ENCODE data around the gene MSI2.

The MSI2 gene

DNA sequence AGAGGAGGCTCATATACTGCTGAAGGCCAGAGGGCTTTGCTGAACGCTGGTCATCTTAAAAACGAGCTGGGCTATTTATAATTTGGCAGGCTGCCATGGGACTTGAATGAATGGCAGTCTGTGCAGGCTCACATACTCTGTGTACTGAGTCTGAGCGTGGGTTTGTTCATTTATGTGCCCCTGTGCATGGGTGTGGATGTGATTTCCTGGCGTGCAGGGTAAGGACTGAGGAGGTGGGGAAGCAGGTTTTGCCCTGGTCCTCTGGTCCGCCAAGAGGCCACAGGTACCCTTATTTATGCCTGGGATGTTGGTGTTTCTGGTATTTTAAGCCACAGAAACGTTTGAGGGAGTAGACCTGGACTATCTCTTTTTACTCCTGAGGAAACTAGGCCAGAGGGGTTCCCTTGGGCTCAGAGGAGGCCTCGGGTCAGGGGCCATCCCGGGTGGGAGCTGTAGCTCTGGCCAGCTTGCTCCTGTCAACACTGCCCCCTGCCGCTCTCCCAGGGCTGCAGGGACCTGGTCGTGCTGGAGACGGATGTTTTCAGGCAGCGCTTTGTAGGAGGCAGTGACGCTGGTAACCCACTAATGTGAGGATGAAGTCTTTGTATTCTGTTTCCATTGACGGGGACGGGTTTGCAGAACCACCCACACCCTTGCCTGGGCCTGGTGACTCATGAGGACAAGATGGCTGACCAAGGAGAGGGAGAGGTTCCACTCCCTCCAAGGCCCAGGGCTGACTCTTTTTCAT, 184.4 kb downstream of the MSI2 start:
- H3K9me2 ChIP-seq (replicated peaks; ENCODE audit: insufficient read depth, low read length): no peaks in the 10 kb centered on the region
- no peak overlapping the region for H3K9ac ChIP-seq (ENCODE audit: low read length)
- no peaks in the 10 kb centered on the region for H3K27me3 ChIP-seq (ENCODE audit: low read length)
- H4K20me1 ChIP-seq (ENCODE audit: low read depth, low read length): no peaks in the 10 kb centered on the region; the same call in 1 of the 2 replicates
- no peaks in the 10 kb centered on the region for H3K9me3 ChIP-seq (ENCODE audit: insufficient read depth, low read length)
- no peak overlapping the region; the same call in 1 of the 2 replicates for H3K27ac ChIP-seq (ENCODE audit: low read depth, low read length)
- no peaks in the 10 kb centered on the region for H3F3A ChIP-seq (ENCODE audit: insufficient read depth)
- no peaks in the 10 kb centered on the region for H3K36me3 ChIP-seq (ENCODE audit: low read length)
- H3K4me2 ChIP-seq (ENCODE audit: low read depth, low read length, poor library complexity, severe bottlenecking): no peak overlapping the region
- H3K79me2 ChIP-seq (ENCODE audit: insufficient read depth, low read length): peaks cover 15% of the 10 kb centered on the region
- no peak overlapping the region for H3K4me3 ChIP-seq (ENCODE audit: insufficient read depth, low read length, poor library complexity, severe bottlenecking)
- H2AFZ ChIP-seq (ENCODE audit: low read depth, low read length, severe bottlenecking): no peak overlapping the region
- TF ChIP-seq, protein P1, sequence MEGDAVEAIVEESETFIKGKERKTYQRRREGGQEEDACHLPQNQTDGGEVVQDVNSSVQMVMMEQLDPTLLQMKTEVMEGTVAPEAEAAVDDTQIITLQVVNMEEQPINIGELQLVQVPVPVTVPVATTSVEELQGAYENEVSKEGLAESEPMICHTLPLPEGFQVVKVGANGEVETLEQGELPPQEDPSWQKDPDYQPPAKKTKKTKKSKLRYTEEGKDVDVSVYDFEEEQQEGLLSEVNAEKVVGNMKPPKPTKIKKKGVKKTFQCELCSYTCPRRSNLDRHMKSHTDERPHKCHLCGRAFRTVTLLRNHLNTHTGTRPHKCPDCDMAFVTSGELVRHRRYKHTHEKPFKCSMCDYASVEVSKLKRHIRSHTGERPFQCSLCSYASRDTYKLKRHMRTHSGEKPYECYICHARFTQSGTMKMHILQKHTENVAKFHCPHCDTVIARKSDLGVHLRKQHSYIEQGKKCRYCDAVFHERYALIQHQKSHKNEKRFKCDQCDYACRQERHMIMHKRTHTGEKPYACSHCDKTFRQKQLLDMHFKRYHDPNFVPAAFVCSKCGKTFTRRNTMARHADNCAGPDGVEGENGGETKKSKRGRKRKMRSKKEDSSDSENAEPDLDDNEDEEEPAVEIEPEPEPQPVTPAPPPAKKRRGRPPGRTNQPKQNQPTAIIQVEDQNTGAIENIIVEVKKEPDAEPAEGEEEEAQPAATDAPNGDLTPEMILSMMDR (IDR thresholded peaks at IDR 0.05; ENCODE audit: insufficient read depth, low read length, poor library complexity, severe bottlenecking): no peak
- TF ChIP-seq EZH2phosphoT487 (conservative IDR thresholded peaks at IDR 0.05; ENCODE audit: low read length): no peak

- H2AFZ ChIP-seq (ENCODE audit: low read depth, low read length, severe bottlenecking): no peak overlapping the region
- H3K9me3 ChIP-seq (ENCODE audit: insufficient read depth, low read length): no peaks in the 10 kb centered on the region
- no peaks in the 10 kb centered on the region for H3F3A ChIP-seq (ENCODE audit: insufficient read depth)
- H3K36me3 ChIP-seq (ENCODE audit: low read length): no peaks in the 10 kb centered on the region
- no peak overlapping the region for H3K4me3 ChIP-seq (ENCODE audit: insufficient read depth, low read length, poor library complexity, severe bottlenecking)
- H3K79me2 ChIP-seq (ENCODE audit: insufficient read depth, low read length): peaks cover 15% of the 10 kb centered on the region
- H3K27me3 ChIP-seq (ENCODE audit: low read length): no peaks in the 10 kb centered on the region
- H3K9me2 ChIP-seq (replicated peaks; ENCODE audit: insufficient read depth, low read length): no peaks in the 10 kb centered on the region
- no peak overlapping the region for H3K4me2 ChIP-seq (ENCODE audit: low read depth, low read length, poor library complexity, severe bottlenecking)
- no peak overlapping the region for H3K9ac ChIP-seq (ENCODE audit: low read length)
- H4K20me1 ChIP-seq (ENCODE audit: low read depth, low read length): no peaks in the 10 kb centered on the region; the same call in 1 of the 2 replicates
- no peak overlapping the region for H3K27ac ChIP-seq (ENCODE audit: low read depth, low read length)
- TF ChIP-seq EZH2phosphoT487 (conservative IDR thresholded peaks at IDR 0.05; ENCODE audit: low read length): no peak
- TF ChIP-seq, protein P1 (IDR thresholded peaks at IDR 0.05; ENCODE audit: insufficient read depth, low read length, poor library complexity, severe bottlenecking): no peak
These were observed 184.9 kb downstream of the MSI2 start for GRCh38 chr17:57441270-57441600.

DNA sequence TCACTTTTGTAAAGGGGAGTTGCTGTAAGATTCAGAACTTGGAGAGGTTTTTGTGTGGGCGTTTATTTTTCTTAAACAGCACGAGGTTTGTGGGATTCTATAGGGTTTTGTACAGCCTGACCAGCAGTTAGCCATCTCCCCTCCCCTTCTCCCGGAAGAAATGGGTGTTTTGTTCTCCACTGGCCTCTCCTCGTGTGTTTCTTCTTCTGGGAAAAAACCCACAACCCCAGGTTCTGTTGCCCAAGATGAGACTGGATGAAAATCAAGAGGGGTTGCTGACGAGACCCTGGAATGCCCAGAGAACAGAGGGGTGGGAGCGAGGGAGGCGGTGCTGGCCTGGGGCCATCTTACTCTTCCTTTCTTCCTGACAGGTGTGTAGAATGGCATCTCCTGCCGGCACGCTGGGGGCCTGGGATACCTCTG, 186.1 kb downstream of the MSI2 start:
- Histone ChIP-seq H3K9ac (ENCODE audit: low read length) (no peak overlapping the region), H3K27ac (ENCODE audit: low read depth, low read length) (no peak overlapping the region), H4K20me1 (ENCODE audit: low read depth, low read length) (no peaks in the 10 kb centered on the region; the same call in 1 of the 2 replicates), H3K79me2 (ENCODE audit: insufficient read depth, low read length) (peaks cover 19% of the 10 kb centered on the region), H3K4me3 (ENCODE audit: insufficient read depth, low read length, poor library complexity, severe bottlenecking) (no peak overlapping the region), H3K9me2 (replicated peaks; ENCODE audit: insufficient read depth, low read length) (no peaks in the 10 kb centered on the region), H3K36me3 (ENCODE audit: low read length) (no peaks in the 10 kb centered on the region), H3K27me3 (ENCODE audit: low read length) (no peaks in the 10 kb centered on the region), H3K4me2 (ENCODE audit: low read depth, low read length, poor library complexity, severe bottlenecking) (no peak overlapping the region), H2AFZ (ENCODE audit: low read depth, low read length, severe bottlenecking) (no peak overlapping the region), H3K9me3 (ENCODE audit: insufficient read depth, low read length) (no peaks in the 10 kb centered on the region), H3F3A (ENCODE audit: insufficient read depth) (no peaks in the 10 kb centered on the region)
- TF ChIP-seq, protein P1 (IDR thresholded peaks at IDR 0.05; ENCODE audit: insufficient read depth, low read length, poor library complexity, severe bottlenecking): no peak
- no peak for TF ChIP-seq EZH2phosphoT487 (conservative IDR thresholded peaks at IDR 0.05; ENCODE audit: low read length)

Measured in SU-DHL-6 (cell line).